ENCODE results near the gene ERCC6.

The ERCC6 gene

DNA sequence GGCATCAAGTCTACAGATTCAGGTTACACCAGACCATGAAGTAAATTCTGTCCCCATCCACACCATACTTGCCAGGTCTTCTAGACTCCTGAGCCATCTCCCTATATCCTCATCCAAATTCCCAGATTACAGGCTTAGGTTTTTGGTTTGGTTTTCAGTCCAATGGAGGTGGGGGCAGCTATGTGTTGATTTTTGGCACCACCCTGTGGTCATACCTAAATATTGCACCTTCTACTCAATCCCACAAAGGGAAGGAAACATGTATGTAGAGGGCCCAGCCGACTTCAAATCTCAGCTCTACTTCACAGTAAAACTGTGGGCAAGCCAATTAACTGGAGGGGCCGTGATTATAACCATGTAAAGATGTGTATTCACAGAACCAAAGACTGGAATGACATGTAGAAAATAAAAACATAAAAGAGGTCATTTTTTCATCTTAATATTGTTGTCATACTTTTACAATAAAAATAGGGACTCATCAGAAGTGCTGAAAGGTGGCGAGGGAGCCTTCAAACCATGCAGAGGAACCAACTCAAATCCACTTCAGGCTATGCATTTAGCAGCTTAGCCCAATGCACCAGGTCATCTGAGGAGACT is 19.8 kb downstream of the ERCC6 start:
- H3K4me3 ChIP-seq (ENCODE audit: low read depth, low read length): no peak overlapping the region
- TF ChIP-seq POLR2A (IDR thresholded peaks at IDR 0.05; ENCODE audit: extremely low read depth, insufficient read length) (no peak), MYC (IDR thresholded peaks at IDR 0.05; ENCODE audit: low read depth, low read length) (0 out of 2 replicates have a peak, but pooled peaks have one; percentile 17)
- TF ChIP-seq, protein P1, sequence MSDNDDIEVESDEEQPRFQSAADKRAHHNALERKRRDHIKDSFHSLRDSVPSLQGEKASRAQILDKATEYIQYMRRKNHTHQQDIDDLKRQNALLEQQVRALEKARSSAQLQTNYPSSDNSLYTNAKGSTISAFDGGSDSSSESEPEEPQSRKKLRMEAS (IDR thresholded peaks at IDR 0.05; ENCODE audit: low read depth, low read length): no peak
- TF ChIP-seq, protein P2, sequence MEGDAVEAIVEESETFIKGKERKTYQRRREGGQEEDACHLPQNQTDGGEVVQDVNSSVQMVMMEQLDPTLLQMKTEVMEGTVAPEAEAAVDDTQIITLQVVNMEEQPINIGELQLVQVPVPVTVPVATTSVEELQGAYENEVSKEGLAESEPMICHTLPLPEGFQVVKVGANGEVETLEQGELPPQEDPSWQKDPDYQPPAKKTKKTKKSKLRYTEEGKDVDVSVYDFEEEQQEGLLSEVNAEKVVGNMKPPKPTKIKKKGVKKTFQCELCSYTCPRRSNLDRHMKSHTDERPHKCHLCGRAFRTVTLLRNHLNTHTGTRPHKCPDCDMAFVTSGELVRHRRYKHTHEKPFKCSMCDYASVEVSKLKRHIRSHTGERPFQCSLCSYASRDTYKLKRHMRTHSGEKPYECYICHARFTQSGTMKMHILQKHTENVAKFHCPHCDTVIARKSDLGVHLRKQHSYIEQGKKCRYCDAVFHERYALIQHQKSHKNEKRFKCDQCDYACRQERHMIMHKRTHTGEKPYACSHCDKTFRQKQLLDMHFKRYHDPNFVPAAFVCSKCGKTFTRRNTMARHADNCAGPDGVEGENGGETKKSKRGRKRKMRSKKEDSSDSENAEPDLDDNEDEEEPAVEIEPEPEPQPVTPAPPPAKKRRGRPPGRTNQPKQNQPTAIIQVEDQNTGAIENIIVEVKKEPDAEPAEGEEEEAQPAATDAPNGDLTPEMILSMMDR (IDR thresholded peaks at IDR 0.05; ENCODE audit: low read depth, low read length): peak; percentile 76
- DNase-seq (ENCODE audit: low read depth): peak; percentile 59

DNA sequence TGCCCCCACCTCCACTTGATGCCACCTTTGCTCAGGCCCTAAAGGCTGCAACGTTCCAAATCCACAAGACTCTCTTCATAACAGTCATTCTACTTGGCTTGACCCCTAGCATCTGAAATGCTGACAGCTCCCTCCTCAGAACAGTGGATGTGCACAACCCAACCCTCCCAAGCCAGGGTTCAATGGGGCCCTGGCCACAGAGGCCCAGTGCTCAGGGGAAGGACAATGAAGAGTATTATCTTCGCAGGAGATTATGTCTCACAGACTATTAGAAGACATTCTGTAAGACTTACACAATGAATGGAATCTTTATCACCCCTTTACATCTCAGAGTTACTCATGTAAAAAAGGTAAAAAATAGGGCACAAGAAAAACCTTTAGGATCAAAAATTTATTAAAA is 20.4 kb downstream of the ERCC6 start:
- TF ChIP-seq, protein P1 (IDR thresholded peaks at IDR 0.05; ENCODE audit: low read depth, low read length): no peak
- TF ChIP-seq, protein P2 (IDR thresholded peaks at IDR 0.05; ENCODE audit: low read depth, low read length): no peak
- no peak for TF ChIP-seq MYC (IDR thresholded peaks at IDR 0.05; ENCODE audit: low read depth, low read length)
- TF ChIP-seq POLR2A (IDR thresholded peaks at IDR 0.05; ENCODE audit: extremely low read depth, insufficient read length): no peak
- H3K4me3 ChIP-seq (ENCODE audit: low read depth, low read length): no peak overlapping the region
- DNase-seq (ENCODE audit: low read depth): no peak

DNA sequence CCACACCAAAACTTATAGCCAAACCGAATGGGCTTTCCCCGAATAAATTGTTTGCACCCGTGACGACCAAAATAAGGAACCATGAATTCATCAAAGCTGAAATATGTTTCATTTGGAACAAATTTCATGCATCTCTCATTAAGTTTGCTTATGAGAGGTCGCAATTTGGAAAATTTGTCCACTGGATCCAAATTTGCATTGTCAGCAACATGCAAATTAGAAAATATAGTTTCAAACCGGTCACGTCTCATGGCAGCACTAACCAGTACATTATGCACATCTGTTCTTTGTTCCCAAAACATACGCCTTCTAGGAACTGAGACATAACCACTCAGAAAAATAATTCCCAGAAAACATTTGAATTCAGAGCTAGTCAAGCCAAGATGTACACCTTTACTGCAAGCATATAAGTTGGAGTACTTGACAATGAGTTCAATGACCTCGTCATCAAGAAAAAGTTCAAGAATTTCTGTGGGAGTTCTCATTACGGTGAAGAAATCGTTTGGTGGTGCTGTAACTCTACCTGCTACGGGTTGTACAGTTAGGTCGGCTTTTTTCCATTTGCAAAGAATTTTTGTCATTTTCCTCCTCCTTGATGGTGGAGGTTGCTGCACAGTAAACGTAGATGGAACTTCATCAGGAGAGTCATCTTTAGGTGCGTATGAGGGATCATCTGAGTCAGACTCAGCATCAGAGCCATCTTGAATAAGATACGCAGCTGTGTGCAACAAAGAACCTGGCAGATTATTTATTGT is 22.5 kb downstream of the ERCC6 start:
- TF ChIP-seq, protein P2 (IDR thresholded peaks at IDR 0.05; ENCODE audit: low read depth, low read length): no peak
- TF ChIP-seq POLR2A (IDR thresholded peaks at IDR 0.05; ENCODE audit: extremely low read depth, insufficient read length) (no peak), MYC (IDR thresholded peaks at IDR 0.05; ENCODE audit: low read depth, low read length) (no peak)
- TF ChIP-seq, protein P1 (IDR thresholded peaks at IDR 0.05; ENCODE audit: low read depth, low read length): no peak
- no peak for DNase-seq (ENCODE audit: low read depth)
- no peak overlapping the region for H3K4me3 ChIP-seq (ENCODE audit: low read depth, low read length)

DNA sequence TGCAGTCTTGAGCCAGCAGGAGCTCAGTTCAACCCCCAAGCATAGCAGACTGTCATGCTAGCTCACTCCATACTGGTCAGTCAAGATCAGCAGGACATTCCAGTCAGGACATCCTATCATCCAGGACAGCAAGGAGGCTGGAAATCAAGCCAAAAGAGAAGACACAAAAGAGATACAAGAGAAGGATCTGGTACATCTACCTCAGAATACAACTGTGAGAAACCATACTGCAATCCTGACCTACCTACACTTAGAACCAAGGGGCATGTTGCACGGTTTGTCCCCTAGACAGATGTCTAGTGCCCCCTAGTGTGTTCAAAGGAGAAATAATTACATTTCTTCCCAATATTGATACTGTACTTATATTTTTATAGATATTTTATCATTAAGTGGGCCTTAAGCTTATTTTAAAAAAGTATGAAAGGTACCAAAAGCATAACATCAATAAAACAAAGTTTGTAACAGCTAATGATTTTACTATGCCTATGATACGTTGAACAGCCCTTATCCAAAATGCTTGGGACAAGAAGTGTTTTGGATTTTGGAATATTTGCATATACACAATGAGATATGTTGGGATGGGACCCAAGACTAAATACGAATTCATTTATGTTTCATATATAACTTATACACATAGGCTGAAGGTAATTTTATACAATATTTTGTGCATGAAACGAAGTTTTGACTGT is 26.7 kb downstream of the ERCC6 start:
- peak; percentile 66 for DNase-seq (ENCODE audit: low read depth)
- H3K4me3 ChIP-seq (ENCODE audit: low read depth, low read length): no peak overlapping the region
- TF ChIP-seq, protein P2 (IDR thresholded peaks at IDR 0.05; ENCODE audit: low read depth, low read length): peak; percentile 50
- TF ChIP-seq POLR2A (IDR thresholded peaks at IDR 0.05; ENCODE audit: extremely low read depth, insufficient read length): no peak

DNA sequence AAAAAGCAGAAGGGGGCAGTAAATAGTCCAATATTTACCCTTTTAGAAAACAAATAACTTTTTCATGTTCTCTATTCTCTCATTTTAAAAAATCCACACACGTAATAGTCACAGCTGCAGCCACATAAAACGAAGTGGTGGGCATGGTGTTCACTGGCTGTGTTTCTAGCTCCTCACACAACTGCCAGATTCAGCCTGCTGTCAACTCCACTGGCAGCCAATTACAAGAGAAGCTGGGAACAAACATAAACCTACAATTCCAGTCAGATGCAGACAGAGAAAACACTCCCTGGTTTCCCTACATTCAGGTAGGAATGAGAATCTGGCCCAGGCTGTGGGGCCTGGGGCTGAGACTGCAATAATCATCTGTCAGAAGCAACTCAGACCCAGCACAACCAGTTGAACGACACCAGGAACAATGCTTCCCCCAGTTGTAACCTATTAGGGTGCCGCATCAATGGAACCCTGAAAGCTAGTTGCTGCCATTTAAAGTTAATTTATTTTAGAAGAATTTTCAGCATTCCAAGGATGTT is 29.1 kb downstream of the ERCC6 start:
- no peak overlapping the region for H3K4me3 ChIP-seq (ENCODE audit: low read depth, low read length)
- TF ChIP-seq, protein P2 (IDR thresholded peaks at IDR 0.05; ENCODE audit: low read depth, low read length): no peak
- TF ChIP-seq, protein P1 (IDR thresholded peaks at IDR 0.05; ENCODE audit: low read depth, low read length): no peak
- no peak for TF ChIP-seq MYC (IDR thresholded peaks at IDR 0.05; ENCODE audit: low read depth, low read length)
- no peak for TF ChIP-seq POLR2A (IDR thresholded peaks at IDR 0.05; ENCODE audit: extremely low read depth, insufficient read length)
- DNase-seq (ENCODE audit: low read depth): no peak
